Fibroblast of the aortic adventitia (primary cell): ENCODE data around the gene S100A1. TPM values are rescaled to one million over a fixed set of nuclear protein-coding genes. Genes with fewer than 3 reads are reported as not detected.

Experiments used
- DNase-seq: peaks from one replicate; pipeline ENCODE4 v3.0.0-alpha.2; 2010; ENCODE audit warnings: low read depth
- H3K4me3 ChIP-seq: 2 replicates; pipeline ENCODE4 v1.5.1; 2011; ENCODE audit warnings: low read depth, mild to moderate bottlenecking, control low read depth, low read length, moderate library complexity
- CTCF ChIP-seq: IDR thresholded peaks from 2 replicates; pipeline ENCODE4 v1.5.1; 2011; ENCODE audit warnings: mild to moderate bottlenecking, low read length, control low read depth, inconsistent platforms; ENCODE audit not compliant: insufficient read depth
- total RNA-seq: library from RNA; depleted of rRNA; stranded (reverse); fragments of >200 nt; gene quantifications from 2 replicates; pipeline ENCODE4 v1.2.3, GENCODE V29; 2012; ENCODE audit warnings: low replicate concordance

The S100A1 gene
- total RNA-seq, 1 donor, result 0.54 TPM

GRCh38 chr1:153646672-153647345 is 18.6 kb downstream of the S100A1 start:
- no peak for TF ChIP-seq CTCF
- DNase-seq, result no peak
- H3K4me3 ChIP-seq, result no peak overlapping the region

GRCh38 chr1:153647346-153647714 is 19.1 kb downstream of the S100A1 start:
- TF ChIP-seq CTCF, result no peak
- no peak for DNase-seq
- H3K4me3 ChIP-seq, result no peak overlapping the region

- DNase-seq, result no peak
- TF ChIP-seq CTCF, result no peak
- H3K4me3 ChIP-seq, result no peak overlapping the region
Measured at GRCh38 chr1:153648000-153648643, 19.9 kb downstream of the S100A1 start.

- no peak overlapping the region for H3K4me3 ChIP-seq
- no peak for TF ChIP-seq CTCF
- no peak for DNase-seq
Measured at GRCh38 chr1:153649137-153649862, 21.1 kb downstream of the S100A1 start.

GRCh38 chr1:153649863-153650235 is 21.6 kb downstream of the S100A1 start:
- no peak for TF ChIP-seq CTCF
- H3K4me3 ChIP-seq, result no peak overlapping the region
- DNase-seq, result no peak

GRCh38 chr1:153651771-153652170 is 23.5 kb downstream of the S100A1 start:
- DNase-seq, result no peak
- H3K4me3 ChIP-seq, result no peak overlapping the region
- no peak for TF ChIP-seq CTCF
